Erythroblast (primary cell): Measurements from ENCODE around the gene COA7.
"Not testable (repeated sequence)": the region's sequence is repeated elsewhere in the genome, so short reads cannot be mapped to it uniquely, and the experiment has no call there.

ENCODE experiments used
- GATA1 ChIP-seq: IDR thresholded peaks from 2 replicates; pipeline ENCODE4 v1.6.1; 2011; ENCODE audit warnings: low read depth, mild to moderate bottlenecking, control low read depth, low read length, moderate library complexity
- POLR2A ChIP-seq: IDR thresholded peaks from 2 replicates; pipeline ENCODE4 v1.6.1; 2011; ENCODE audit warnings: mild to moderate bottlenecking, low read length

- TF ChIP-seq POLR2A, GATA1: not testable (repeated sequence)
These were observed 11.8 kb downstream of the COA7 start for GRCh38 chr1:52686261-52686751.
